MM.1S (cell line): ENCODE data around the gene GSTA5.
"Not testable (repeated sequence)": the region's sequence is repeated elsewhere in the genome, so short reads cannot be mapped to it uniquely, and the experiment has no call there.

Experiments
- DNase-seq: peaks from one replicate; pipeline ENCODE4 v3.0.0-alpha.2; 2015
- H2AFZ ChIP-seq: fragments of 300-600 bp; sonication (generic); 2 replicates; pipeline ENCODE4 v1.6.0; 2016; ENCODE audit warnings: antibody characterized with exemption, low read length
- H3F3A ChIP-seq: fragments of 300-600 bp; sonication (generic); 2 replicates; pipeline ENCODE4 v1.6.1; 2016; ENCODE audit warnings: mild to moderate bottlenecking, antibody characterized with exemption, low read length, moderate library complexity, mixed read lengths; ENCODE audit not compliant: insufficient read depth
- H3K27ac ChIP-seq: fragments of 300-600 bp; sonication (generic); 2 replicates; pipeline ENCODE4 v1.5.1; 2016; ENCODE audit warnings: mild to moderate bottlenecking, low read length
- H3K27me3 ChIP-seq: fragments of 300-600 bp; sonication (generic); replicated peaks from 2 replicates; pipeline ENCODE4 v1.6.0; 2016; ENCODE audit warnings: low read length; ENCODE audit not compliant: insufficient read depth
- H3K36me3 ChIP-seq: fragments of 300-600 bp; sonication (generic); replicated peaks from 2 replicates; pipeline ENCODE4 v1.6.1; 2016; ENCODE audit warnings: mild to moderate bottlenecking, low read length, mixed read lengths; ENCODE audit not compliant: insufficient read depth
- H3K4me1 ChIP-seq: fragments of 300-600 bp; sonication (generic); 2 replicates; pipeline ENCODE4 v1.6.1; 2016; ENCODE audit warnings: low read length, mixed read lengths
- H3K4me2 ChIP-seq: fragments of 300-600 bp; sonication (generic); 2 replicates; pipeline ENCODE4 v1.6.0; 2016; ENCODE audit warnings: low read depth, low read length
- H3K4me3 ChIP-seq: fragments of 300-600 bp; sonication (generic); 2 replicates; pipeline ENCODE4 v1.5.1; 2016; ENCODE audit warnings: low read length, mixed read lengths
- H3K79me2 ChIP-seq: fragments of 300-600 bp; sonication (generic); 2 replicates; pipeline ENCODE4 v1.6.1; 2016; ENCODE audit warnings: mixed run types, low read length, mixed read lengths
- H3K9ac ChIP-seq: fragments of 300-600 bp; sonication (generic); 2 replicates; pipeline ENCODE4 v1.6.1; 2016; ENCODE audit warnings: low read length, mixed read lengths
- H3K9me2 ChIP-seq: fragments of 300-600 bp; sonication (generic); replicated peaks from 2 replicates; pipeline ENCODE4 v1.6.1; 2016; ENCODE audit warnings: mild to moderate bottlenecking, low read length, mixed read lengths; ENCODE audit not compliant: insufficient read depth
- H3K9me3 ChIP-seq: fragments of 300-600 bp; sonication (generic); replicated peaks from 2 replicates; pipeline ENCODE4 v1.6.1; 2016; ENCODE audit warnings: mild to moderate bottlenecking, low read length, mixed read lengths; ENCODE audit not compliant: insufficient read depth
- H4K20me1 ChIP-seq: fragments of 300-600 bp; sonication (generic); 2 replicates; pipeline ENCODE4 v1.6.1; 2016; ENCODE audit warnings: mild to moderate bottlenecking, low read length, moderate library complexity, mixed read lengths; ENCODE audit not compliant: insufficient read depth
- CTCF ChIP-seq: fragments of 300-600 bp; sonication (generic); IDR thresholded peaks from 2 replicates; pipeline ENCODE4 v1.5.1; 2016; ENCODE audit warnings: antibody characterized with exemption, low read length, mixed read lengths
- EZH2 ChIP-seq: fragments of 300-600 bp; sonication (generic); optimal IDR thresholded peaks from 2 replicates; pipeline ENCODE3; 2017; ENCODE audit warnings: low read depth, mild to moderate bottlenecking, antibody characterized with exemption, low read length, mixed read lengths
- EZH2phosphoT487 ChIP-seq: fragments of 300-600 bp; sonication (generic); IDR thresholded peaks from 2 replicates; pipeline ENCODE4 v1.6.1; 2018; ENCODE audit warnings: antibody characterized with exemption, low read length

GSTA5 gene

GRCh38 chr6:52858416-52858815, 17.8 kb upstream of the GSTA5 start:
- no peaks in the 10 kb centered on the region for H3K9me3 ChIP-seq
- H3K4me1 ChIP-seq, result peaks cover 10% of the 10 kb centered on the region; the same call in 1 of the 2 replicates
- no peaks in the 10 kb centered on the region for H4K20me1 ChIP-seq
- H3K4me2 ChIP-seq, result no peak overlapping the region
- H2AFZ ChIP-seq, result no peak overlapping the region
- TF ChIP-seq EZH2 (no peak), EZH2phosphoT487 (no peak), CTCF (no peak)
- no peak overlapping the region for H3K4me3 ChIP-seq
- H3K9me2 ChIP-seq, result no peaks in the 10 kb centered on the region
- H3K27ac ChIP-seq, result no peak overlapping the region
- H3K9ac ChIP-seq, result no peak overlapping the region
- no peaks in the 10 kb centered on the region for H3K27me3 ChIP-seq
- H3K36me3 ChIP-seq, result no peaks in the 10 kb centered on the region
- H3F3A ChIP-seq, result no peaks in the 10 kb centered on the region
- DNase-seq, result no peak
- H3K79me2 ChIP-seq, result no peaks in the 10 kb centered on the region

GRCh38 chr6:52856137-52856536, 15.5 kb upstream of the GSTA5 start:
- H3K36me3 ChIP-seq, H3K4me3 ChIP-seq, H4K20me1 ChIP-seq, H3K27me3 ChIP-seq, H3K9me2 ChIP-seq, H3K27ac ChIP-seq, H3K79me2 ChIP-seq, H3K9ac ChIP-seq, H3K9me3 ChIP-seq, H3F3A ChIP-seq: not testable (repeated sequence)
- DNase-seq, result peak; percentile 90
- peaks cover 10% of the 10 kb centered on the region; the same call in 1 of the 2 replicates for H3K4me1 ChIP-seq
- 0 out of 2 replicates have a peak overlapping the region, but pooled peaks have one; percentile 48 for H2AFZ ChIP-seq
- peak overlapping the region; percentile 41; the same call in 1 of the 2 replicates for H3K4me2 ChIP-seq

GRCh38 chr6:52849137-52849536, 8.5 kb upstream of the GSTA5 start:
- Histone ChIP-seq H3K4me2 (no peak overlapping the region), H3K9ac (no peak overlapping the region), H3K36me3 (no peaks in the 10 kb centered on the region), H3K9me2 (no peaks in the 10 kb centered on the region), H3K4me3 (no peak overlapping the region), H4K20me1 (no peaks in the 10 kb centered on the region), H3K27me3 (no peaks in the 10 kb centered on the region), H3F3A (no peaks in the 10 kb centered on the region), H3K4me1 (no peaks in the 10 kb centered on the region), H3K9me3 (no peaks in the 10 kb centered on the region), H3K27ac (no peak overlapping the region), H2AFZ (no peak overlapping the region), H3K79me2 (no peaks in the 10 kb centered on the region)
- no peak for DNase-seq
- TF ChIP-seq EZH2, result no peak
- TF ChIP-seq CTCF, result no peak
- TF ChIP-seq EZH2phosphoT487, result no peak

- no peak for DNase-seq
- Histone ChIP-seq H3K36me3 (no peaks in the 10 kb centered on the region), H3K4me1 (no peaks in the 10 kb centered on the region)
Measured at GRCh38 chr6:52846002-52846401, 5.4 kb upstream of the GSTA5 start.

More at GRCh38 chr6:52846002-52846401, 5.4 kb upstream of the GSTA5 start:
- H3F3A ChIP-seq, result no peaks in the 10 kb centered on the region
- no peaks in the 10 kb centered on the region for H3K9me3 ChIP-seq
- no peak overlapping the region for H3K9ac ChIP-seq
- no peak overlapping the region for H3K4me2 ChIP-seq
- TF ChIP-seq EZH2 (no peak), CTCF (no peak), EZH2phosphoT487 (no peak)
- H2AFZ ChIP-seq, result no peak overlapping the region
- H3K27ac ChIP-seq, result no peak overlapping the region
- H3K79me2 ChIP-seq, result no peaks in the 10 kb centered on the region
- H3K9me2 ChIP-seq, result no peaks in the 10 kb centered on the region
- no peaks in the 10 kb centered on the region for H4K20me1 ChIP-seq
- no peaks in the 10 kb centered on the region for H3K27me3 ChIP-seq
- H3K4me3 ChIP-seq, result no peak overlapping the region
